Urothelium cell line (cell line): ENCODE data around the gene TMPRSS6.

Experiments used
- DNase-seq: peaks from one replicate; pipeline ENCODE4 v3.0.0; 2011; ENCODE audit warnings: low spot score, mixed read lengths
- FAIRE-seq: peaks from 2 replicates; lab custom pipeline; 2011; peaks lifted over from hg19 to GRCh38; lab: Jason Lieb, UNC

Gene TMPRSS6

GRCh38 chr22:37017356-37017755, 92.2 kb downstream of the TMPRSS6 start:
- FAIRE-seq (peak; percentile 9), DNase-seq (no peak)

- no peak for DNase-seq
- FAIRE-seq, result no peak
Measured at GRCh38 chr22:37016134-37016910, 93.2 kb downstream of the TMPRSS6 start.

GRCh38 chr22:37015587-37015878, 94.0 kb downstream of the TMPRSS6 start:
- FAIRE-seq (no peak), DNase-seq (no peak)
